ENCODE measurements around the gene IFNAR2. TPM values are rescaled to one million over a fixed set of nuclear protein-coding genes. Genes with fewer than 3 reads are reported as not detected.

The IFNAR2 gene
- total and polyA plus RNA-seq, 2 donors (not counting 3 experiments of a cell fraction or from before 2014, with no cell fraction given): 22.8 to 42.1 TPM

- TF ChIP-seq FOS (IDR thresholded peaks at IDR 0.05; ENCODE audit: borderline replicate concordance, insufficient read depth, low read length) (no peak), POLR2A (IDR thresholded peaks at IDR 0.05; ENCODE audit: low read depth, low read length) (no peak), CTCF (IDR thresholded peaks at IDR 0.05; ENCODE audit: extremely low read depth in 1 of 2, insufficient read depth in 1 of 2, low read depth in 1 of 2, low read length in 2 of 2) (no peak), EZH2 (IDR thresholded peaks at IDR 0.05; ENCODE audit: borderline replicate concordance, low read depth, low read length, severe bottlenecking) (no peak), MAX (IDR thresholded peaks at IDR 0.05; ENCODE audit: insufficient read depth, insufficient read length) (no peak), POLR2AphosphoS5 (IDR thresholded peaks at IDR 0.05; ENCODE audit: insufficient read depth, low read depth, low read length) (no peak), JUN (IDR thresholded peaks at IDR 0.05; ENCODE audit: borderline replicate concordance, insufficient read depth, insufficient read length, low read depth) (no peak), GATA2 (IDR thresholded peaks at IDR 0.05; ENCODE audit: insufficient read depth, insufficient read length, low read depth, low read length) (no peak), MYC (IDR thresholded peaks at IDR 0.05; ENCODE audit: low read depth, low read length) (no peak)
- intact Hi-C loops (cut with micrococcal nuclease) (no loop called here), dilution Hi-C loops (cut with MboI; ENCODE audit: extremely low pct_ligation_motif_present, low sequenced_read_pairs) (no loop called here)
- H3K27ac ChIP-seq (ENCODE audit: insufficient read depth, low read depth, low read length): no peak overlapping the region
- no peak overlapping the region for H3K4me3 ChIP-seq (replicated peaks in 1 of 3; ENCODE audit: insufficient read depth in 1 of 3, low read depth in 1 of 3, low read length in 3 of 3)
- H3K79me2 ChIP-seq (ENCODE audit: control insufficient read depth, insufficient read depth, low read length): no peaks in the 10 kb centered on the region
- BruUV-seq (replicated peaks): no TSS peak
- H3K4me1 ChIP-seq (ENCODE audit: control insufficient read depth, extremely low read depth, insufficient read depth, low read length): no peaks in the 10 kb centered on the region
- CTCF ChIA-PET: interaction anchor here (0.7 kb wide), 1 partner anchor 49 kb away, joined by 3 read pairs; the partner anchor contains the start of gene IL10RB
- peaks cover 3 to 5% of the 10 kb centered on the region in 2 experiments for H3K27me3 ChIP-seq (ENCODE audit: control insufficient read depth in 2 of 2, insufficient read depth in 2 of 2, low read length in 2 of 2)
- POLR2A ChIA-PET: interaction anchor here (0.6 kb wide), 1 partner anchor 535 kb away, joined by 3 read pairs; no protein-coding TSS in a partner anchor
- no peak overlapping the region for H3K4me2 ChIP-seq (ENCODE audit: insufficient read depth, low read length)
- H3K36me3 ChIP-seq (ENCODE audit: control insufficient read depth in 2 of 2, extremely low read depth in 1 of 2, insufficient read depth in 2 of 2, low read length in 2 of 2): no peaks in the 10 kb centered on the region
- no peak for FAIRE-seq
- no peak overlapping the region for H3K9ac ChIP-seq (replicated peaks; ENCODE audit: extremely low read depth, insufficient read depth, low read length)
- H3K9me3 ChIP-seq (replicated peaks; ENCODE audit: control insufficient read depth, insufficient read depth, low read length): no peaks in the 10 kb centered on the region
- DNase-seq (ENCODE audit: low read depth, low spot score): no peak
- no peaks in the 10 kb centered on the region for H4K20me1 ChIP-seq (replicated peaks; ENCODE audit: control insufficient read depth, extremely low read depth, insufficient read depth, low read length)
- H2AFZ ChIP-seq (ENCODE audit: low read depth, low read length): no peak overlapping the region
- H3K9me1 ChIP-seq (replicated peaks; ENCODE audit: control insufficient read depth, extremely low read depth, insufficient read depth, low read length): no peaks in the 10 kb centered on the region
These were observed 12.6 kb upstream of the IFNAR2 start for GRCh38 chr21:33217138-33217520.
